ENCODE results near the gene MSH3. TPM values are rescaled to one million over a fixed set of nuclear protein-coding genes. Genes with fewer than 3 reads are reported as not detected.

The MSH3 gene
- polyA plus RNA-seq, 3 donors = 4.5 to 9.9 (median 8.0) TPM

DNA sequence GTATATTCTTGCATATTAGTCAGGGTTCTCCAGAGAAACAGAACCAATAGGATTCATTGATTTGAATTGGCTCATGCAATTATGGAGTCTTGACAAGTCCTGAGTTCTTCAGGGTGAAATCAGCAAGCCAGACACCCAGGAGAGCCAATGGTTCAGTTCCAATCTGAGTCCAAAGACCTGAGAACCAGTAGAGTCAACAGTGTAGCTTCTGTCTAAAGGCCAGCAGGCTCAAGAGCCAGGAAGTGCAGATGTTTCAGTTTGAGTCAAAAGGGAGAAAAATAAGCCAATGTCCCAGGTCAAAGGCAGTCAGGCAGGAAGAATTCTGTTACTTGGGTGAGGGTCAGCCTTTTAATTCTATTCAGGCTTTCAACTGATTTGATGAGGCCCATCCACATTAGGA is 46.6 kb upstream of the MSH3 start:
- H3K27ac Mint-ChIP-seq = peak overlapping the region in 3 of 7 donors; percentile 51 to 76 (median 69)
- Histone ChIP-seq H3K4me2 (replicated peaks; ENCODE audit: extremely low read depth, low read length, poor library complexity, severe bottlenecking) (no peak overlapping the region), H4K20me1 (ENCODE audit: insufficient read depth, low read length) (no peaks in the 10 kb centered on the region), H3K9ac (ENCODE audit: insufficient read depth, low read length, poor library complexity, severe bottlenecking) (no peak overlapping the region), H3K27me3 (ENCODE audit: control insufficient read depth in 2 of 2, insufficient read depth in 2 of 2, low read length in 2 of 2) (no peaks in the 10 kb centered on the region), H3K36me3 (replicated peaks in 1 of 2; ENCODE audit: control insufficient read depth in 1 of 2, insufficient read depth in 2 of 2, low read length in 2 of 2) (no peaks in the 10 kb centered on the region), H3K27ac (ENCODE audit: low read depth in 1 of 2, low read length in 2 of 2) (peak overlapping the region in 1 of 2 donors; percentile 72), H3K4me1 (ENCODE audit: control insufficient read depth in 1 of 2, insufficient read depth in 2 of 2, low read length in 2 of 2) (peaks cover 15 to 23% of the 10 kb centered on the region in 2 donors), H3K9me3 (replicated peaks in 1 of 2; ENCODE audit: control insufficient read depth in 1 of 2, insufficient read depth in 1 of 2, low read length in 2 of 2) (peaks cover 4 to 5% of the 10 kb centered on the region in 2 donors), H3K79me2 (ENCODE audit: insufficient read depth, low read length) (no peaks in the 10 kb centered on the region), H3K4me3 (replicated peaks in 1 of 3; ENCODE audit: low read depth in 2 of 3, low read length in 3 of 3) (peak overlapping the region in 1 of 3 experiments; percentile 19), H2AFZ (ENCODE audit: insufficient read depth, low read depth, low read length, poor library complexity, severe bottlenecking) (peak overlapping the region; percentile 26)
- H3K4me3 Mint-ChIP-seq = no peak overlapping the region
- peaks cover 18% of the 10 kb centered on the region for H3K4me1 Mint-ChIP-seq
- intact Hi-C loops (cut with micrococcal nuclease) = no loop called here
- DNase-seq = no peak
- peaks cover 0 to 4% (median 2%) of the 10 kb centered on the region in 3 donors for H3K27me3 Mint-ChIP-seq (ENCODE audit: low read depth in 3 of 3)
- H3K9me3 Mint-ChIP-seq = peaks cover 3 to 15% (median 5%) of the 10 kb centered on the region in 7 donors
- peaks cover 2 to 6% of the 10 kb centered on the region in 2 donors for H3K36me3 Mint-ChIP-seq
- TF ChIP-seq, protein P1, sequence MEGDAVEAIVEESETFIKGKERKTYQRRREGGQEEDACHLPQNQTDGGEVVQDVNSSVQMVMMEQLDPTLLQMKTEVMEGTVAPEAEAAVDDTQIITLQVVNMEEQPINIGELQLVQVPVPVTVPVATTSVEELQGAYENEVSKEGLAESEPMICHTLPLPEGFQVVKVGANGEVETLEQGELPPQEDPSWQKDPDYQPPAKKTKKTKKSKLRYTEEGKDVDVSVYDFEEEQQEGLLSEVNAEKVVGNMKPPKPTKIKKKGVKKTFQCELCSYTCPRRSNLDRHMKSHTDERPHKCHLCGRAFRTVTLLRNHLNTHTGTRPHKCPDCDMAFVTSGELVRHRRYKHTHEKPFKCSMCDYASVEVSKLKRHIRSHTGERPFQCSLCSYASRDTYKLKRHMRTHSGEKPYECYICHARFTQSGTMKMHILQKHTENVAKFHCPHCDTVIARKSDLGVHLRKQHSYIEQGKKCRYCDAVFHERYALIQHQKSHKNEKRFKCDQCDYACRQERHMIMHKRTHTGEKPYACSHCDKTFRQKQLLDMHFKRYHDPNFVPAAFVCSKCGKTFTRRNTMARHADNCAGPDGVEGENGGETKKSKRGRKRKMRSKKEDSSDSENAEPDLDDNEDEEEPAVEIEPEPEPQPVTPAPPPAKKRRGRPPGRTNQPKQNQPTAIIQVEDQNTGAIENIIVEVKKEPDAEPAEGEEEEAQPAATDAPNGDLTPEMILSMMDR (IDR thresholded peaks at IDR 0.05) = no peak

GRCh38 chr5:80608731-80609130 is 45.7 kb upstream of the MSH3 start:
- Histone ChIP-seq H3K9ac (ENCODE audit: insufficient read depth, low read length, poor library complexity, severe bottlenecking) (no peak overlapping the region), H2AFZ (ENCODE audit: insufficient read depth, low read depth, low read length, poor library complexity, severe bottlenecking) (peak overlapping the region; percentile 2), H3K4me2 (replicated peaks; ENCODE audit: extremely low read depth, low read length, poor library complexity, severe bottlenecking) (peak overlapping the region; percentile 38), H3K9me3 (replicated peaks in 1 of 2; ENCODE audit: control insufficient read depth in 1 of 2, insufficient read depth in 1 of 2, low read length in 2 of 2) (peaks cover 4 to 5% of the 10 kb centered on the region in 2 donors), H3K27me3 (ENCODE audit: control insufficient read depth in 2 of 2, insufficient read depth in 2 of 2, low read length in 2 of 2) (no peaks in the 10 kb centered on the region), H3K27ac (ENCODE audit: low read depth in 1 of 2, low read length in 2 of 2) (peak overlapping the region in 1 of 2 donors; percentile 72), H3K79me2 (ENCODE audit: insufficient read depth, low read length) (no peaks in the 10 kb centered on the region), H3K4me3 (replicated peaks in 1 of 3; ENCODE audit: low read depth in 2 of 3, low read length in 3 of 3) (peak overlapping the region in 1 of 3 experiments; percentile 19), H3K4me1 (ENCODE audit: control insufficient read depth in 1 of 2, insufficient read depth in 2 of 2, low read length in 2 of 2) (peaks cover 21 to 23% of the 10 kb centered on the region in 2 donors), H4K20me1 (ENCODE audit: insufficient read depth, low read length) (no peaks in the 10 kb centered on the region), H3K36me3 (replicated peaks in 1 of 2; ENCODE audit: control insufficient read depth in 1 of 2, insufficient read depth in 2 of 2, low read length in 2 of 2) (no peaks in the 10 kb centered on the region)
- peaks cover 22% of the 10 kb centered on the region for H3K4me1 Mint-ChIP-seq
- peak overlapping the region; percentile 12 to 86 (median 79) for H3K27ac Mint-ChIP-seq
- TF ChIP-seq, protein P1 (IDR thresholded peaks at IDR 0.05) = no peak
- H3K9me3 Mint-ChIP-seq = peaks cover 3 to 15% (median 5%) of the 10 kb centered on the region in 7 donors
- peak overlapping the region in 1 of 2 donors; percentile 42 for H3K4me3 Mint-ChIP-seq
- peaks cover 2 to 6% of the 10 kb centered on the region in 2 donors for H3K36me3 Mint-ChIP-seq
- H3K27me3 Mint-ChIP-seq (ENCODE audit: low read depth in 3 of 3) = peaks cover 0 to 2% (median 2%) of the 10 kb centered on the region in 3 donors
- DNase-seq = peak; percentile 69 to 81 (median 77)
- intact Hi-C loops (cut with micrococcal nuclease) = no loop called here
- WGBS (ENCODE audit: insufficient coverage) = no CpG with 5 or more reads among the region's 1 CpG
